HCT116 (cell line): ENCODE results near the gene PRKAR2A. TPM values are rescaled to one million over a fixed set of nuclear protein-coding genes. Genes with fewer than 3 reads are reported as not detected.

ENCODE experiments used
- ATAC-seq: fragments of 200-7000 bp; cut with Tn5 transposase; 2 replicates; pipeline ENCODE4 v1.9.1; 2020; ENCODE audit warnings: mild to moderate bottlenecking, moderate library complexity
- BruUV-seq: library from RNA; stranded (reverse); fragments of 400-500 nt; replicated peaks from 2 replicates; lab custom pipeline; 2021; lab: Mats Ljungman, UMichigan
- CTCF ChIA-PET: fragments of 300-600 bp; sonication (Branson Sonifier 250); formaldehyde crosslinking; loops from one replicate; lab custom pipeline; 2021; ENCODE audit warnings: antibody characterized with exemption; lab: Charles Lee
- POLR2A ChIA-PET: fragments of 300-600, 350-600 bp; sonication (Branson Sonifier 250); formaldehyde crosslinking; loops from one replicate; lab custom pipeline; 2021; ENCODE audit warnings: antibody characterized with exemption; lab: Charles Lee
- RAD21 ChIA-PET, 2 experiments: fragments of 300-600 bp; sonication (Branson Sonifier 250); formaldehyde crosslinking; loops; one replicate each; lab custom pipeline; 2023; ENCODE audit warnings: low total read pairs in 2 of 2; ENCODE audit not compliant: uncharacterized antibody in 2 of 2, unreplicated experiment in 2 of 2, low non-redundant PET in 1 of 2; lab: Charles Lee
- DNase-seq: peaks from one replicate; pipeline ENCODE4 v3.0.0-alpha.2; 2010; ENCODE audit warnings: low read depth, low spot score
- H2AFZ ChIP-seq: fragments of 200-600 bp; shearing (Covaris generic), sonication (generic); 2 replicates; pipeline ENCODE4 v1.6.1; 2017; ENCODE audit warnings: low read depth, mixed run types, mixed read lengths, antibody characterized with exemption, low read length; ENCODE audit not compliant: poor library complexity, severe bottlenecking
- H3K27ac ChIP-seq: 2 replicates; pipeline ENCODE4 v1.5.1; 2012; ENCODE audit warnings: low read depth, low read length
- H3K27me3 ChIP-seq: fragments of 200-600 bp; sonication (generic); 2 replicates; pipeline ENCODE4 v1.6.1; 2016; ENCODE audit warnings: mixed run types, low read length, mixed read lengths; ENCODE audit not compliant: insufficient read depth
- H3K36me3 ChIP-seq, 2 experiments: fragments of 200-500 bp in 1 of 2; fragments of 200-600 bp in 1 of 2; sonication (Bioruptor generic) in 1 of 2; sonication (generic) in 1 of 2; 2 replicates each; pipeline versions ENCODE4 v1.5.1 to v1.6.1; 2014 to 2016; ENCODE audit warnings: low read length in 2 of 2, inconsistent platforms in 1 of 2, mixed read lengths in 1 of 2, mixed run types in 1 of 2; ENCODE audit not compliant: insufficient read depth in 2 of 2, control insufficient read depth in 1 of 2
- H3K4me1 ChIP-seq, 2 experiments: fragments of 200-600 bp in 1 of 2; sonication (generic) in 1 of 2; 2 replicates each; pipeline versions ENCODE4 v1.5.1 to v1.6.1; 2012 to 2017; ENCODE audit warnings: low read length in 2 of 2, inconsistent platforms in 1 of 2, mild to moderate bottlenecking in 1 of 2, mixed read lengths in 1 of 2, mixed run types in 1 of 2, moderate library complexity in 1 of 2; ENCODE audit not compliant: insufficient read depth in 2 of 2, control insufficient read depth in 1 of 2
- H3K4me2 ChIP-seq: fragments of 200-600 bp; sonication (generic); 2 replicates; pipeline ENCODE4 v1.6.1; 2017; ENCODE audit warnings: mixed run types, low read length, mixed read lengths
- H3K4me3 ChIP-seq, 2 experiments: fragments of 200-600 bp in 1 of 2; sonication (generic) in 1 of 2; replicated peaks in 1 of 2; 2 replicates each; pipeline ENCODE4 v1.5.1; 2011 to 2016; ENCODE audit warnings: low read length in 2 of 2, control low read depth in 1 of 2, low read depth in 1 of 2, mild to moderate bottlenecking in 1 of 2, mixed read lengths in 1 of 2, mixed run types in 1 of 2
- H3K79me2 ChIP-seq: fragments of 200-600 bp; sonication (generic); 2 replicates; pipeline ENCODE4 v1.6.1; 2017; ENCODE audit warnings: mild to moderate bottlenecking, mixed run types, low read length, moderate library complexity, mixed read lengths; ENCODE audit not compliant: insufficient read depth
- H3K9ac ChIP-seq: fragments of 200-600 bp; sonication (generic); 2 replicates; pipeline ENCODE4 v1.6.1; 2016; ENCODE audit warnings: low read length, mixed read lengths
- H3K9me2 ChIP-seq: fragments of 200-600 bp; sonication (generic), shearing (Covaris generic); 2 replicates; pipeline ENCODE4 v1.6.1; 2017; ENCODE audit warnings: mixed run types, mild to moderate bottlenecking, moderate library complexity; ENCODE audit not compliant: insufficient read depth
- H3K9me3 ChIP-seq, 2 experiments: fragments of 200-500 bp in 1 of 2; fragments of 200-600 bp in 1 of 2; sonication (Bioruptor generic) in 1 of 2; sonication (generic) in 1 of 2; 2 replicates each; pipeline ENCODE4 v1.6.1; 2014 to 2017; ENCODE audit warnings: low read length in 2 of 2, mixed read lengths in 2 of 2, inconsistent platforms in 1 of 2, low read depth in 1 of 2, mild to moderate bottlenecking in 1 of 2, mixed run types in 1 of 2, moderate library complexity in 1 of 2; ENCODE audit not compliant: control insufficient read depth in 1 of 2, insufficient read depth in 1 of 2
- H4K20me1 ChIP-seq: fragments of 200-600 bp; sonication (generic), shearing (Covaris generic); 2 replicates; pipeline ENCODE4 v1.6.1; 2017; ENCODE audit warnings: mixed run types, mild to moderate bottlenecking, moderate library complexity; ENCODE audit not compliant: insufficient read depth
- CEBPB ChIP-seq: IDR thresholded peaks from 2 replicates; pipeline ENCODE4 v1.6.1; 2012; ENCODE audit warnings: low read depth
- ELF1 ChIP-seq: IDR thresholded peaks from 2 replicates; pipeline ENCODE4 v1.6.1; 2012; ENCODE audit warnings: low read depth, borderline replicate concordance
- EZH2 ChIP-seq: fragments of 200-600 bp; sonication (generic); IDR thresholded peaks from 2 replicates; pipeline ENCODE4 v1.6.1; 2017; ENCODE audit warnings: antibody characterized with exemption, mixed run types
- EZH2phosphoT487 ChIP-seq: fragments of 200-600 bp; IDR thresholded peaks from 2 replicates; pipeline ENCODE4 v1.6.1; 2018; ENCODE audit warnings: antibody characterized with exemption, borderline replicate concordance
- JUND ChIP-seq: IDR thresholded peaks from 2 replicates; pipeline ENCODE4 v1.6.1; 2012
- POLR2A ChIP-seq: IDR thresholded peaks from 2 replicates; pipeline ENCODE4 v1.7.0; 2011; ENCODE audit warnings: borderline replicate concordance; ENCODE audit not compliant: insufficient read depth, insufficient read length; ENCODE audit errors: extremely low read depth
- RAD21 ChIP-seq: IDR thresholded peaks from 2 replicates; pipeline ENCODE4 v1.6.1; 2012; ENCODE audit warnings: low read depth, mild to moderate bottlenecking
- SIN3A ChIP-seq: IDR thresholded peaks from 2 replicates; pipeline ENCODE4 v1.6.1; 2012; ENCODE audit warnings: low read depth
- TCF7L2 ChIP-seq: IDR thresholded peaks from 2 replicates; pipeline ENCODE4 v1.7.0; 2011; ENCODE audit warnings: borderline replicate concordance, inconsistent platforms; ENCODE audit not compliant: insufficient read depth, insufficient read length; ENCODE audit errors: extremely low read depth
- YY1 ChIP-seq: IDR thresholded peaks from 2 replicates; pipeline ENCODE4 v1.6.1; 2011; ENCODE audit warnings: low read length, low read depth, moderate library complexity, mild to moderate bottlenecking; ENCODE audit not compliant: insufficient replicate concordance; ENCODE audit errors: extremely low read depth
- ZFX ChIP-seq: fragments of 450-650 bp; IDR thresholded peaks from 2 replicates; pipeline ENCODE4 v1.6.1; 2017
- ZNF274 ChIP-seq: fragments of 200-500 bp; sonication (Bioruptor generic); IDR thresholded peaks from 2 replicates; pipeline ENCODE4 v1.6.1; 2014; ENCODE audit warnings: mild to moderate bottlenecking, low read depth, low read length, inconsistent platforms
- intact Hi-C: fragments of 100-400 bp; cut with micrococcal nuclease; formaldehyde crosslinking; loops from 2 replicates; pipeline ENCODE4 v1.10.0; 2022
- total RNA-seq: library from RNA; stranded (reverse); gene quantifications from one replicate; pipeline ENCODE4 v1.2.1, GENCODE V29; 2021; ENCODE audit not compliant: unreplicated experiment
- TF ChIP-seq, protein P1 (sequence below): IDR thresholded peaks from 2 replicates; pipeline ENCODE4 v1.6.1; 2012
- TF ChIP-seq, protein P2 (sequence below), 3 experiments: fragments of 200-600 bp in 1 of 3; sonication (generic) in 1 of 3; IDR thresholded peaks in 2 of 3; conservative IDR thresholded peaks in 1 of 3; 2 replicates each; pipeline ENCODE4 v1.5.1; 2012 to 2017; ENCODE audit warnings: low read depth in 2 of 3, low read length in 2 of 3, antibody characterized with exemption in 1 of 3, borderline replicate concordance in 1 of 3, control low read depth in 1 of 3, mild to moderate bottlenecking in 1 of 3, mixed read lengths in 1 of 3, mixed run types in 1 of 3, moderate library complexity in 1 of 3; ENCODE audit not compliant: insufficient read depth in 1 of 3
- TF ChIP-seq, protein P3 (sequence below): IDR thresholded peaks from 2 replicates; pipeline ENCODE4 v1.6.1; 2011; ENCODE audit warnings: mild to moderate bottlenecking, low read length, moderate library complexity; ENCODE audit not compliant: insufficient replicate concordance; ENCODE audit errors: extremely low read depth
- TF ChIP-seq, protein P4 (sequence below): IDR thresholded peaks from 2 replicates; pipeline ENCODE4 v1.6.1; 2012; ENCODE audit warnings: low read depth

The PRKAR2A gene
- total RNA-seq, 1 experiment from 2014 or later, result 63.3 TPM

DNA sequence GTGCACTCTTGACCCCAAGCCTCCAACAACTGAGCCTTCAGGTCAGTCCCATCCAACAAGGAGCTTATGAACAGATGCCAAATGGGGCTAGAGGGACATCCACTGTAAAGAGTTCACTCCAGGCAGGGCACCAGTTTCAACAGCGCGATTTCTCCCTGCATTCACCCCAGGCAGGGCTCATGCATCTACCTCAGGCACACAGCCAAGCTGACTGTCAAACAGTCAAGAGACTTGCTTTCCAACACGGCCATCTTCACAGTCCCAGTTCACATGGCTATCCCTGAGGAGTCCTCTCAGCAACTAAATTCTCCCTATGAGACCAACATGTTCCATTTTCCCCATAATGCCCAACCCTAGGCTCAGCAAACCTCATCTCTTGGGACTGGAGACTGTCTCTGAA is 33.3 kb upstream of the PRKAR2A start:
- H3K27me3 ChIP-seq, result no peaks in the 10 kb centered on the region
- no peak overlapping the region for H3K9ac ChIP-seq
- H3K9me2 ChIP-seq, result no peaks in the 10 kb centered on the region
- CTCF ChIA-PET, result no interaction called here
- H2AFZ ChIP-seq, result no peak overlapping the region
- no peak for ATAC-seq
- no TSS peak for BruUV-seq
- H3K79me2 ChIP-seq, result no peaks in the 10 kb centered on the region
- H3K27ac ChIP-seq, result no peak overlapping the region
- no peak overlapping the region for H3K4me3 ChIP-seq
- POLR2A ChIA-PET, result no interaction called here
- H4K20me1 ChIP-seq, result no peaks in the 10 kb centered on the region
- H3K4me2 ChIP-seq, result no peak overlapping the region
- intact Hi-C loops, result no loop called here
- no peaks in the 10 kb centered on the region for H3K4me1 ChIP-seq
- H3K9me3 ChIP-seq, result no peaks in the 10 kb centered on the region
- no peak for DNase-seq
- TF ChIP-seq, protein P1, sequence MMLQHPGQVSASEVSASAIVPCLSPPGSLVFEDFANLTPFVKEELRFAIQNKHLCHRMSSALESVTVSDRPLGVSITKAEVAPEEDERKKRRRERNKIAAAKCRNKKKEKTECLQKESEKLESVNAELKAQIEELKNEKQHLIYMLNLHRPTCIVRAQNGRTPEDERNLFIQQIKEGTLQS, result no peak
- TF ChIP-seq ZNF274 (no peak), ZFX (no peak), EZH2phosphoT487 (no peak), YY1 (no peak), EZH2 (no peak), ELF1 (no peak), POLR2A (no peak), CEBPB (no peak), RAD21 (no peak), TCF7L2 (no peak), SIN3A (no peak), JUND (no peak)
- TF ChIP-seq, protein P2, sequence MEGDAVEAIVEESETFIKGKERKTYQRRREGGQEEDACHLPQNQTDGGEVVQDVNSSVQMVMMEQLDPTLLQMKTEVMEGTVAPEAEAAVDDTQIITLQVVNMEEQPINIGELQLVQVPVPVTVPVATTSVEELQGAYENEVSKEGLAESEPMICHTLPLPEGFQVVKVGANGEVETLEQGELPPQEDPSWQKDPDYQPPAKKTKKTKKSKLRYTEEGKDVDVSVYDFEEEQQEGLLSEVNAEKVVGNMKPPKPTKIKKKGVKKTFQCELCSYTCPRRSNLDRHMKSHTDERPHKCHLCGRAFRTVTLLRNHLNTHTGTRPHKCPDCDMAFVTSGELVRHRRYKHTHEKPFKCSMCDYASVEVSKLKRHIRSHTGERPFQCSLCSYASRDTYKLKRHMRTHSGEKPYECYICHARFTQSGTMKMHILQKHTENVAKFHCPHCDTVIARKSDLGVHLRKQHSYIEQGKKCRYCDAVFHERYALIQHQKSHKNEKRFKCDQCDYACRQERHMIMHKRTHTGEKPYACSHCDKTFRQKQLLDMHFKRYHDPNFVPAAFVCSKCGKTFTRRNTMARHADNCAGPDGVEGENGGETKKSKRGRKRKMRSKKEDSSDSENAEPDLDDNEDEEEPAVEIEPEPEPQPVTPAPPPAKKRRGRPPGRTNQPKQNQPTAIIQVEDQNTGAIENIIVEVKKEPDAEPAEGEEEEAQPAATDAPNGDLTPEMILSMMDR (IDR thresholded peaks at IDR 0.05 in 2 of 3, conservative IDR thresholded peaks at IDR 0.05 in 1 of 3; ENCODE audit: borderline replicate concordance in 1 of 3, insufficient read depth in 1 of 3, low read depth in 2 of 3, low read length in 2 of 3), result no peak
- TF ChIP-seq, protein P3, sequence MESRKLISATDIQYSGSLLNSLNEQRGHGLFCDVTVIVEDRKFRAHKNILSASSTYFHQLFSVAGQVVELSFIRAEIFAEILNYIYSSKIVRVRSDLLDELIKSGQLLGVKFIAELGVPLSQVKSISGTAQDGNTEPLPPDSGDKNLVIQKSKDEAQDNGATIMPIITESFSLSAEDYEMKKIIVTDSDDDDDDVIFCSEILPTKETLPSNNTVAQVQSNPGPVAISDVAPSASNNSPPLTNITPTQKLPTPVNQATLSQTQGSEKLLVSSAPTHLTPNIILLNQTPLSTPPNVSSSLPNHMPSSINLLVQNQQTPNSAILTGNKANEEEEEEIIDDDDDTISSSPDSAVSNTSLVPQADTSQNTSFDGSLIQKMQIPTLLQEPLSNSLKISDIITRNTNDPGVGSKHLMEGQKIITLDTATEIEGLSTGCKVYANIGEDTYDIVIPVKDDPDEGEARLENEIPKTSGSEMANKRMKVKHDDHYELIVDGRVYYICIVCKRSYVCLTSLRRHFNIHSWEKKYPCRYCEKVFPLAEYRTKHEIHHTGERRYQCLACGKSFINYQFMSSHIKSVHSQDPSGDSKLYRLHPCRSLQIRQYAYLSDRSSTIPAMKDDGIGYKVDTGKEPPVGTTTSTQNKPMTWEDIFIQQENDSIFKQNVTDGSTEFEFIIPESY, result no peak
- TF ChIP-seq, protein P4, sequence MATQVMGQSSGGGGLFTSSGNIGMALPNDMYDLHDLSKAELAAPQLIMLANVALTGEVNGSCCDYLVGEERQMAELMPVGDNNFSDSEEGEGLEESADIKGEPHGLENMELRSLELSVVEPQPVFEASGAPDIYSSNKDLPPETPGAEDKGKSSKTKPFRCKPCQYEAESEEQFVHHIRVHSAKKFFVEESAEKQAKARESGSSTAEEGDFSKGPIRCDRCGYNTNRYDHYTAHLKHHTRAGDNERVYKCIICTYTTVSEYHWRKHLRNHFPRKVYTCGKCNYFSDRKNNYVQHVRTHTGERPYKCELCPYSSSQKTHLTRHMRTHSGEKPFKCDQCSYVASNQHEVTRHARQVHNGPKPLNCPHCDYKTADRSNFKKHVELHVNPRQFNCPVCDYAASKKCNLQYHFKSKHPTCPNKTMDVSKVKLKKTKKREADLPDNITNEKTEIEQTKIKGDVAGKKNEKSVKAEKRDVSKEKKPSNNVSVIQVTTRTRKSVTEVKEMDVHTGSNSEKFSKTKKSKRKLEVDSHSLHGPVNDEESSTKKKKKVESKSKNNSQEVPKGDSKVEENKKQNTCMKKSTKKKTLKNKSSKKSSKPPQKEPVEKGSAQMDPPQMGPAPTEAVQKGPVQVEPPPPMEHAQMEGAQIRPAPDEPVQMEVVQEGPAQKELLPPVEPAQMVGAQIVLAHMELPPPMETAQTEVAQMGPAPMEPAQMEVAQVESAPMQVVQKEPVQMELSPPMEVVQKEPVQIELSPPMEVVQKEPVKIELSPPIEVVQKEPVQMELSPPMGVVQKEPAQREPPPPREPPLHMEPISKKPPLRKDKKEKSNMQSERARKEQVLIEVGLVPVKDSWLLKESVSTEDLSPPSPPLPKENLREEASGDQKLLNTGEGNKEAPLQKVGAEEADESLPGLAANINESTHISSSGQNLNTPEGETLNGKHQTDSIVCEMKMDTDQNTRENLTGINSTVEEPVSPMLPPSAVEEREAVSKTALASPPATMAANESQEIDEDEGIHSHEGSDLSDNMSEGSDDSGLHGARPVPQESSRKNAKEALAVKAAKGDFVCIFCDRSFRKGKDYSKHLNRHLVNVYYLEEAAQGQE, result no peak
- RAD21 ChIA-PET, result no interaction called here
- H3K36me3 ChIP-seq, result no peaks in the 10 kb centered on the region
